K562 (cell line): ENCODE results near the gene BFSP2. TPM values are rescaled to one million over a fixed set of nuclear protein-coding genes. Genes with fewer than 3 reads are reported as not detected.

Source experiments
- ATAC-seq: fragments of 200-7000 bp; cut with Tn5 transposase; 3 replicates; pipeline ENCODE4 v1.9.1; 2020; ENCODE audit warnings: moderate library complexity
- BruUV-seq: library from RNA; stranded (reverse); fragments of 400-500 nt; replicated peaks from 2 replicates; lab custom pipeline; 2021; lab: Mats Ljungman, UMichigan
- CTCF ChIA-PET: fragments of 300-600 bp; formaldehyde crosslinking; extraction: SDS; loops from one replicate; lab custom pipeline; 2021; ENCODE audit warnings: low intra/inter-chr PET ratio; lab: Yijun Ruan, JAX
- POLR2A ChIA-PET: fragments of 300-600, 350-650 bp; sonication (Branson Sonifier 250); formaldehyde crosslinking; extraction: SDS; loops from one replicate; lab custom pipeline; 2021; ENCODE audit warnings: antibody characterized with exemption, inconsistent platforms; lab: Yijun Ruan, JAX
- DNase-seq, 4 experiments: peaks; one replicate each; pipeline versions ENCODE4 v3.0.0 to v3.0.0-alpha.2; 2011 to 2018; ENCODE audit warnings: low spot score in 3 of 4, mixed read lengths in 3 of 4; ENCODE audit errors: extremely low read depth in 1 of 4
- FAIRE-seq: peaks from 2 replicates; lab custom pipeline; 2011; peaks lifted over from hg19 to GRCh38; lab: Jason Lieb, UNC
- H2AFZ ChIP-seq: 2 replicates; pipeline ENCODE4 v1.6.0; 2011; ENCODE audit warnings: low read depth, low read length, control low read depth, inconsistent platforms
- H3K27ac ChIP-seq: fragments of 200-600 bp; 3 replicates; pipeline ENCODE4 v1.8.0; 2011; ENCODE audit warnings: low read depth, mild to moderate bottlenecking, control low read depth, inconsistent platforms, low read length, moderate library complexity, mixed read lengths; ENCODE audit errors: extremely low read depth
- H3K27me3 ChIP-seq, 2 experiments: fragments of 300-600 bp in 1 of 2; 2 replicates in 1 of 2; 3 replicates in 1 of 2; pipeline versions ENCODE4 v1.6.0 to v1.8.0; 2011; ENCODE audit warnings: inconsistent platforms in 2 of 2, low read length in 2 of 2, mild to moderate bottlenecking in 1 of 2, mixed read lengths in 1 of 2, moderate library complexity in 1 of 2; ENCODE audit not compliant: control insufficient read depth in 2 of 2, insufficient read depth in 2 of 2
- H3K36me3 ChIP-seq: fragments of 300-600 bp; 3 replicates; pipeline ENCODE4 v1.8.0; 2011; ENCODE audit warnings: mild to moderate bottlenecking, low read length, inconsistent platforms; ENCODE audit not compliant: control insufficient read depth, insufficient read depth
- H3K4me1 ChIP-seq, 2 experiments: fragments of 200-600 bp in 1 of 2; replicated peaks in 1 of 2; 2 replicates in 1 of 2; 3 replicates in 1 of 2; pipeline versions ENCODE4 v1.5.1 to v1.8.0; 2011; ENCODE audit warnings: inconsistent platforms in 2 of 2, low read length in 2 of 2, mild to moderate bottlenecking in 1 of 2, mixed read lengths in 1 of 2, moderate library complexity in 1 of 2; ENCODE audit not compliant: control insufficient read depth in 2 of 2, insufficient read depth in 2 of 2
- H3K4me2 ChIP-seq: 2 replicates; pipeline ENCODE4 v1.6.1; 2011; ENCODE audit warnings: low read length, control low read depth, inconsistent platforms, mixed read lengths; ENCODE audit not compliant: insufficient read depth
- H3K4me3 ChIP-seq: fragments of 200-600 bp; sonication (generic), shearing (Covaris generic); 2 replicates; pipeline ENCODE4 v1.5.1; 2016; ENCODE audit warnings: control low read depth, inconsistent platforms
- H3K79me2 ChIP-seq: fragments of 200-600 bp; 3 replicates; pipeline ENCODE4 v1.8.0; 2011; ENCODE audit warnings: low read length, inconsistent platforms; ENCODE audit not compliant: control insufficient read depth, insufficient read depth
- H3K9ac ChIP-seq, 2 experiments: 2 replicates each; pipeline versions ENCODE4 v1.6.0 to v1.6.1; 2011; ENCODE audit warnings: low read depth in 2 of 2, low read length in 2 of 2, control low read depth in 1 of 2, inconsistent platforms in 1 of 2, mild to moderate bottlenecking in 1 of 2, mixed read lengths in 1 of 2; ENCODE audit not compliant: insufficient read depth in 1 of 2
- H3K9me1 ChIP-seq: one replicate; pipeline ENCODE4 v1.6.0; 2011; ENCODE audit warnings: inconsistent platforms, mild to moderate bottlenecking, low read length, moderate library complexity; ENCODE audit not compliant: control insufficient read depth, insufficient read depth
- H3K9me3 ChIP-seq: replicated peaks from 2 replicates; pipeline ENCODE4 v1.5.1; 2011; ENCODE audit warnings: low read depth, low read length, inconsistent platforms; ENCODE audit not compliant: control insufficient read depth, insufficient read depth
- H4K20me1 ChIP-seq: replicated peaks from 2 replicates; pipeline ENCODE4 v1.6.1; 2011; ENCODE audit warnings: low read length, inconsistent platforms, mixed read lengths; ENCODE audit not compliant: control insufficient read depth, insufficient read depth
- CCNT2 ChIP-seq: IDR thresholded peaks from 2 replicates; pipeline ENCODE4 v1.6.1; 2011; ENCODE audit warnings: borderline replicate concordance, low read depth, mild to moderate bottlenecking, moderate library complexity, mixed read lengths, low read length; ENCODE audit not compliant: insufficient read length; ENCODE audit errors: extremely low read depth
- HCFC1 ChIP-seq: IDR thresholded peaks from 2 replicates; pipeline ENCODE4 v1.6.1; 2012; ENCODE audit warnings: low read depth, low read length, improper control_type of control experiment
- NONO ChIP-seq, 2 experiments: fragments of 200-400 bp in 1 of 2; fragments of 450-650 bp in 1 of 2; formaldehyde crosslinking in 1 of 2; IDR thresholded peaks; 2 replicates each; pipeline ENCODE4 v1.6.1; 2017; ENCODE audit warnings: low read depth in 2 of 2, mild to moderate bottlenecking in 2 of 2, moderate library complexity in 2 of 2, low read length in 1 of 2
- SRSF3 ChIP-seq: fragments of 200-400 bp; formaldehyde crosslinking; IDR thresholded peaks from 2 replicates; pipeline ENCODE4 v1.6.1; 2016; ENCODE audit warnings: mild to moderate bottlenecking, low read length, moderate library complexity; ENCODE audit not compliant: insufficient read depth
- ZNF347 ChIP-seq: fragments of 450-650 bp; formaldehyde crosslinking; IDR thresholded peaks from 2 replicates; pipeline ENCODE4 v1.4.0; 2020; ENCODE audit warnings: low read depth, mild to moderate bottlenecking, moderate library complexity
- ZNF445 ChIP-seq: fragments of 250-450 bp; sonication (Bioruptor Pico); IDR thresholded peaks from 2 replicates; pipeline ENCODE4 v1.4.0; 2020; ENCODE audit warnings: low read depth, mild to moderate bottlenecking, moderate library complexity
- WGBS: fragments of 100-300 bp; shearing (Covaris generic); methylation state at CpG from one replicate; pipeline ENCODE4 v1.1.6; 2016; ENCODE audit warnings: low coverage, mixed read lengths; ENCODE audit not compliant: insufficient coverage; ENCODE audit errors: missing lambda C conversion rate; 5-methylcytosine and 5-hydroxymethylcytosine counted together
- in situ Hi-C: fragments of 300-500 bp; cut with MboI; formaldehyde crosslinking; loops from 4 replicates; pipeline ENCODE4 v1.15.0; 2018; ENCODE audit warnings: inconsistent platforms, mixed read lengths
- intact Hi-C: fragments of 100-400 bp; cut with micrococcal nuclease; formaldehyde crosslinking; loops from 2 replicates; pipeline ENCODE4 v1.14.2; 2022
- polyA plus RNA-seq, 8 experiments: library from polyadenylated mRNA; depleted of rRNA in 4 of 8; stranded (reverse) in 5 of 8; unstranded in 3 of 8; fragments of >200 nt; fragmentation: Nextera tagmentation in 2 of 8; fragmentation: Illumina TruSeq in 1 of 8; extraction: Ambion mirVana in 2 of 8; extraction: Trizol in 1 of 8; gene quantifications; 2 replicates each; pipeline versions ENCODE4 v1.2.1 to v1.2.3, GENCODE V29; 2011 to 2014; ENCODE audit warnings: inconsistent platforms in 1 of 8, missing spikeins in 1 of 8
- total RNA-seq, 7 experiments: library from RNA; depleted of rRNA in 6 of 7; stranded (reverse); fragments of >200 nt in 6 of 7; fragmentation: Illumina TruSeq in 2 of 7; extraction: Trizol in 2 of 7; gene quantifications; 2 replicates each; pipeline versions ENCODE4 v1.2.1 to v1.2.3, GENCODE V29; 2011 to 2021; ENCODE audit warnings: low replicate concordance in 1 of 7
- TF ChIP-seq, protein P1 (sequence below): IDR thresholded peaks from 2 replicates; pipeline ENCODE4 v1.6.1; 2012; ENCODE audit warnings: low read depth, low read length, improper control_type of control experiment, borderline replicate concordance

Gene BFSP2
- total and polyA plus RNA-seq, 9 of the 15 experiments (the other 6 are each of a cell fraction or from before 2014, with no cell fraction given): not detected

GRCh38 chr3:133467780-133468179, 67.9 kb downstream of the BFSP2 start (continued):
- TF ChIP-seq, protein P1, sequence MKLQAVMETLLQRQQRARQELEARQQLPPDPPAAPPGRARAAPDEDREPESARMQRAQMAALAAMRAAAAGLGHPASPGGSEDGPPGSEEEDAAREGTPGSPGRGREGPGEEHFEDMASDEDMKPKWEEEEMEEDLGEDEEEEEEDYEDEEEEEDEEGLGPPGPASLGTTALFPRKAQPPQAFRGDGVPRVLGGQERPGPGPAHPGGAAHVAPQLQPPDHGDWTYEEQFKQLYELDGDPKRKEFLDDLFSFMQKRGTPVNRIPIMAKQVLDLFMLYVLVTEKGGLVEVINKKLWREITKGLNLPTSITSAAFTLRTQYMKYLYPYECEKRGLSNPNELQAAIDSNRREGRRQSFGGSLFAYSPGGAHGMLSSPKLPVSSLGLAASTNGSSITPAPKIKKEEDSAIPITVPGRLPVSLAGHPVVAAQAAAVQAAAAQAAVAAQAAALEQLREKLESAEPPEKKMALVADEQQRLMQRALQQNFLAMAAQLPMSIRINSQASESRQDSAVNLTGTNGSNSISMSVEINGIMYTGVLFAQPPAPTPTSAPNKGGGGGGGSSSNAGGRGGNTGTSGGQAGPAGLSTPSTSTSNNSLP: no peak
- TF ChIP-seq ZNF445 (CRISPR knock-in tag) (no peak), ZNF347 (no peak), HCFC1 (no peak), NONO (IDR thresholded peaks at IDR 0.05; ENCODE audit: low read depth in 2 of 2, low read length in 1 of 2) (no peak)

GRCh38 chr3:133468251-133468721, 68.4 kb downstream of the BFSP2 start:
- ChIA-PET CTCF (no interaction called here), POLR2A (interaction anchor here (0.9 to 1.1 kb wide), 2 partner anchors 12 to 106 kb away, joined by 3 to 5 read pairs; no protein-coding TSS in a partner anchor)
- Histone ChIP-seq H3K36me3 (no peaks in the 10 kb centered on the region), H4K20me1 (no peaks in the 10 kb centered on the region), H3K9me1 (no peaks in the 10 kb centered on the region), H3K9ac (no peak overlapping the region), H3K4me2 (no peak overlapping the region), H3K27ac (no peak overlapping the region), H3K4me1 (peaks cover 0 to 4% of the 10 kb centered on the region in 2 experiments; a peak in 1 of 5 replicates), H2AFZ (no peak overlapping the region), H3K4me3 (no peak overlapping the region), H3K9me3 (no peaks in the 10 kb centered on the region), H3K27me3 (peaks cover 7 to 24% of the 10 kb centered on the region in 2 experiments; a peak in 3 of 5 replicates), H3K79me2 (no peaks in the 10 kb centered on the region)
- ATAC-seq (no peak), DNase-seq (no peak), FAIRE-seq (no peak)
- 0% methylated on average over 2 of the region's 3 CpGs for WGBS
- in situ Hi-C loops (no loop called here), intact Hi-C loops (no loop called here)
- no TSS peak for BruUV-seq
- no peak for TF ChIP-seq SRSF3
- no peak for TF ChIP-seq CCNT2
